Stimulated activated CD4-positive, alpha-beta T cell treated with anti-CD3 and anti-CD28 coated beads, Interleukin-2, amount 100 ng/mL, for 4 hours (primary cell): ENCODE results near the gene MYOM3.

Source experiments
- DNase-seq: peaks from one replicate; pipeline ENCODE4 v3.0.0-alpha.2; 2020; ENCODE audit warnings: low read depth

MYOM3 gene

DNA sequence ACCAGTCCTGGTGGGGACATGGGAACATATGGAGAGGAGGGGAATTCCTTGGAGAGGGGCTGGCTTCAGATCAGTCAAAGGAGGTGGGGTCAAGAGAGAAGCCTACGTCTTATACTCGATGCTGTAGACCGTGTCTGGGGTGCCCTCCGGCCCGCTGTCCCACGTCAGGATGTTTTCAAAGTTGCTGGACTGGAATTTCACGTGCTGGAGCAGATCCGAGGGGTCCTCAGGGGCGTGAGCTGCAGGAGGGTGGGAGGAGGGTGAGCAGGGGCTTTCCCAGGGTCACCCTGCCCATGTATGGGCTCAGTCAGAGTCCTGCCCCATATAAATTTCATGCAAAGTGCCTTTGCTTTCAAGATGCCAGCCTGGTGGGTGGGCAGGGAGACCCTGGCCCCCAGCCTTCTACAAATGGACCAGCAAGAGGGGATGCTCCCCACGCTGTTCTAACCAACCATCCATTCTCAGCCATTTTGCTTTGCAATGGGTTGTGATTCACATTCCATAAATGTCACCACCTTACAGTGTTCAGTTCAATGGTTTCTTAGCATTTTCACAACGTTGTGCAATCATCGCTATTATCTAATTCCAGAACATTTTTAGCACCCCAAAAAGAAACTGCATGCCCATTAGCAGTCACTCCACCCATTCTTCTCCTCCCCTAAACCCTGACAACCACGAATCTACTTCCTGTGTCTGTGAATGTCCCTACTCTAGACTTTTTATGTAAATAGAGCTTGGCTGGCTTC is 26.7 kb upstream of the MYOM3 start:
- DNase-seq, result no peak

DNA sequence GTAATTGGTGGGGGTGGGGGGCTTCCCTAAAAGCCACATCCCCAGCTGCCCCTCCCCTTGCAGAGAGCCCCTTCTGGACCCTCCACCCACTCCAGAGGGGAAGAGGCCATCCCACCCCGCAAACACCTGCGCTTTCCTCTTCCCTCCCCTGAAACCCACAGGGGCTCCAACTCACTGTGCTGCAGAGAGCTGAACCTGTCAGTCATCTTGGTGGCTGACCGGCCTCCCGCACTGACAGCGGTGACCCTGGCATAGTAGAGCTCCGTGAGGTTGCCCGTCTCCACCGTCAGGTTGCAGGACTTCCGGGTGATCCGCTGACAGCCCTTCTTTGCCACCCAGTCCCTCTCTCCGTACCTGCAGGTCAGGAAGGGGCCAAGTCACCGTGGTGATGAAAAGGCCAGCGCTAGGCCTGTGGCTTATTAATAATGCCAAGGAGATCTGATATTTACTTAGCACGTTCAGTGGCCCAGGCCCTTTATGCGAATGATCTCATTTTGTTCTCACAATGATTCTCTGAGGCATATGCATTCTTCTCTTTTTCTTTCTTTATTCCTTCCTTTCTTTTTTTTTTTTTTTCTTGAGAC is 25.1 kb upstream of the MYOM3 start:
- DNase-seq, result no peak

- DNase-seq, result no peak
These were observed 22.4 kb upstream of the MYOM3 start for GRCh38 chr1:24134376-24134775.

DNA sequence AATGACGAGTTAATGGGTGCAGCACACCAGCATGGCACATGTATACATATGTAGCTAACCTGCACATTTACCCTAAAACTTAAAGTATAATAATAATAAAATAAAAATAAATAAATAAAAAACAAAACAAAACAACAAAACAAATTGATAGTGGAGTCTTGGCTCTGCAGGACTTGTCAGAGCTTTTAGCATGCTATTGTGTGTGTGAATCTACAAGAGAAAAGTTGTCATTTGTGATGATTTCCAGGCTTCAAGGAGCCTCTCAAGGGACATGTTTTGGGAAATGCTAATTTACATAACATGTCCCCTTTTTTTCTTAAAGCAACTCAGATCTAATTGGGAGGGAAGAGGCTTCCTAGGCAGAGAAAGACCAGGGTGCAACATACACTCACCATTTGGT is 21.9 kb upstream of the MYOM3 start:
- no peak for DNase-seq

DNA sequence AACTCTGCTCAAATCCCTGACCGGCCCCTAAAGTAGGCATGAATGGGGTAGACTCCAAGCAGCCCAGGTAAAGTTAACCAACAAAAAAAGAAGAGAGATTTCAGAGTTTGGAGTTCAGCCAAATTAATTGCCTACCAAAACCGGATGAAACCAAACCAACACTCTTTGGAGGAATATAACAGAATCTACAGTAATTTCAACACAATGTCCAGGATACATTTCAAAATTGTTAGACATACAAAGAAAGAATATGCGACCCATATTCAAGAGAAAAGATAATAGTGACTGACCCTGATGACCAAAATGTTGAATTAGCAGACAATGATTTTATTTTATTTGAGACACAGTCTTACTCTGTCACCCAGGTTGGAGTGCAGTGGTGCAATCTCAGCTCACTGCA is 18.4 kb upstream of the MYOM3 start:
- no peak for DNase-seq

DNA sequence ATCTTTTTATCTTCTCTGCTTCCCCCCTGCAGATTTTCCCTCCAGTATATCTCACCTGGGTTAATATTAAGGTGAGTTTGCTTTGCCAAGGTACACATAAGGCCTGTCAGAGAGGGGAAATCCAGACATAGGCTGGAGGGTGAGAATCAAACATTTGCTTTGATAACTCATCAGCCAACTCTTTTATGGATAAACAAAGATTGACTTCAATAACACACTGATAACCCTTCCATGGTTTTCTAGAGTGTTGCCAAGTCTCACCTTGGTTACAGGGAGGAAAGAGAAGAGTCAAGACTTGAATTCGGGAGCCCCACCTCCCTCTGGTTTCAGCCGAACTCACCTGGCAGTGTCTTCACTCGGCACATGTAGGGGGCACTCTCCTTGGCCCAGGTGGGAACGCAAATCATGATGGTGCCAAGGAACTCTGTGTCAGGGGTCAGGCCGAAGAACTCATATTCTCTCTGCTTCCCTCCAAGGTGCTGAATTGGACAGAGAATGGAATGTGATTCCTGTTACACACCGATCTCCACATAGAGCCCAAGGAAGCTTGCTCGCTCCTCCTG is 15.9 kb upstream of the MYOM3 start:
- DNase-seq, result no peak

GRCh38 chr1:24127134-24127800 is 15.3 kb upstream of the MYOM3 start:
- no peak for DNase-seq

DNA sequence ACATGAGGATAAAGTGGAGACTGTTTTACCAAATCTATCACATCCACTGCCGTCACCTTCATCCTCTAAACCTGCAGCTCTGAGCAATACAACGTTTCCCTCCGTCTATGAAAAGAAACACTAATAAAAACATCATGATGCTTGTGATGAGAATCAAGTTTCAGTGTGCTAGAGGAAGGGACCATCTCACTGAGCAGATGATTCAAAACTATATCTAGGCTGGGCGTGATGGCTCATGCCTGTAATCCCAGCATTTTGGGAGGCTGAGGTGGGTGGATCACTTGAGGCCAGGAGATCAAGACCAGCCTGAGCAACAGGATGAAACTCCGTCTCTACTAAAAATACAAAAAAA is 14.7 kb upstream of the MYOM3 start:
- no peak for DNase-seq

DNA sequence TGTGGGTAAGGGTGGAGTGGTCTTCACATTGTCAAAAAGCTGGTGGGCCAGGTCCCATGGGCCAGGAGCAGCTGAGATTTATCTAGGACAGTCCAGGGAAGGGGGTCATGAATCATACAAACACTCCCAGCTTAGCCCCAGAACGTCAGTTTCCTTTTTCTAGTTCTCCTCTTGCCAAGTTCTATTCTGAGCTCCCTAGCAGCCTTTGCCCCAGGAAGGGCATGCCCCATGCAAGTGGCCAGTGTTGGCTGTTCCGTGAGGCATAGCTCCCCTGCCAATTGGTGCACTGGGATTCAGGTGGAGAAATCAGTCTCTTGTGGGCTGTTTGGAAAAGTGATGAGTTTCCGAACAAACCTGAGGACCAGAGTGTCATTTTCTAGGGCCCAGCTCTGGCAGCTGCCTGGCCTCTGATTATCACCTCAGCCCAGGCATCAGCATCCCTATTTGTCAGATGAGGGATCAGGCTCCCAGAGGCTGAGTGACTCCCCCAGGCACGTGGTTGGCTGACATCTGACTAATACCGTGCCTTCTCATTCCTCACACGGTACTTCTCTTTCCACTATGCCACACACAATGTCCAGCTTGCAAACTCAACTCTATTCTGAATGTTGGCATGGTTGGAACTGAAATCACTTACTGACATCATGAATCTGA is 14.2 kb upstream of the MYOM3 start:
- DNase-seq, result no peak

DNA sequence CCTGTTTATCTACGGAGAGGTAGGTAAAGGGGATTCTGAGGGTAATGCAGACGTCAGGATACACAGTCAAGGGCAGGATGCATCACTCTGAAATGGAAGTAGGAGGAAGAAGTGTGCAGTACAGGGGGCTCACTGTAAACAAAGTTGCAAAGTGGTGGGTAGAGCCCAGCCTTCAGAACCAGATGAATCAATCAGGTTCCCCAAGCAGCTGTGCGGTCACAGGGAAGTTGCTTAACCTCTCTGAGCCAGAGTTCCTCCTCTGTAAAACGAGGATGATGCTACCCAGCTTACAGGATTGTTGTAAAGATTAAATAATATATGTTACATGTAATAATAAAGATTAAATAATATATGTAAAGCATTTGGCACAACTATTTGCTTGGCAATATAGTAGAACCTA is 13.5 kb upstream of the MYOM3 start:
- no peak for DNase-seq

GRCh38 chr1:24124980-24125379 is 13.0 kb upstream of the MYOM3 start:
- no peak for DNase-seq

GRCh38 chr1:24123611-24124010 is 11.7 kb upstream of the MYOM3 start:
- DNase-seq, result no peak

GRCh38 chr1:24122776-24123175 is 10.8 kb upstream of the MYOM3 start:
- no peak for DNase-seq

GRCh38 chr1:24121406-24121805 is 9.5 kb upstream of the MYOM3 start:
- no peak for DNase-seq

- no peak for DNase-seq
These were observed 9.0 kb upstream of the MYOM3 start for GRCh38 chr1:24120965-24121364.

GRCh38 chr1:24119859-24120756 is 8.2 kb upstream of the MYOM3 start:
- DNase-seq, result no peak

- no peak for DNase-seq
These were observed 7.5 kb upstream of the MYOM3 start for GRCh38 chr1:24119489-24119858.

- DNase-seq, result no peak
These were observed 6.7 kb upstream of the MYOM3 start for GRCh38 chr1:24118410-24119242.

GRCh38 chr1:24117722-24118409 is 5.9 kb upstream of the MYOM3 start:
- no peak for DNase-seq

DNA sequence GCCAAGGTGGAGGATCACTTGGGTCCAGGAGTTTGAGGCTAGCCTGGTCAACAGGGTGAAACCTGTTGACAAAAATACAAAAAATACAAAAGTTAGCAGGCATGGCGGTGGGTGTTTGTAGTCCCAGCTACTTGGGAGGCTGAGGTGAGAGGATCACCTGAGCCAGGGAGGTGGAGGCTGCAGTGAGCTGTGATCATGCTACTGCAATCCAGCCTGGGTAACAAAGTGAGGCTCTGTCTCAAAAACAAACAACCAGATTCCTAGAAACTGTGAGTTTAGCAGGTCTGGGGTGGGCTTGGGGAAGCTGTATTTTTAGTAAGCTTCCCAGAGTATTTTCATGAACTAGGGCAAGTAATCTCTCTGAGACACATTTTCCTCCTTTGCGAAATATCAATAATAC is 5.2 kb upstream of the MYOM3 start:
- no peak for DNase-seq
